ENCODE data around the gene VPS8.

Gene VPS8

DNA sequence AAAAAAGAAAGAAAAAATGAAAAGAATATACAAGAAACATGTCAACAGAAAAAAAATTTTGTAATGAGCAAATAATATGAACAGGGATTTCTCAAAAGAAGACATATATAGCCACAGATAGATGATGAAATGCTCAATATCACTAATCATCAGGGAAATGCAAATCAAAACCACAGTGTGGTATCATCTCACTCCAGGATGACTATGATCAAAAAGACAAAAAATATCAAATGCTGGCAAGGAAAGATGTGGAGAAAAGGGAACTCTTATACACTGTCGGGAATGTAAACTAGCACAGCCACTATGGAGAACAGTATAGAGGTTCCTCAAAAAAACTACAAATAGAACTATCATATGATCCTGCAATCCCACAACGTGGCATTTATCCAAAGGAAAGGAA is 246.8 kb downstream of the VPS8 start:
- no peak for DNase-seq (ENCODE audit: low read depth)

DNA sequence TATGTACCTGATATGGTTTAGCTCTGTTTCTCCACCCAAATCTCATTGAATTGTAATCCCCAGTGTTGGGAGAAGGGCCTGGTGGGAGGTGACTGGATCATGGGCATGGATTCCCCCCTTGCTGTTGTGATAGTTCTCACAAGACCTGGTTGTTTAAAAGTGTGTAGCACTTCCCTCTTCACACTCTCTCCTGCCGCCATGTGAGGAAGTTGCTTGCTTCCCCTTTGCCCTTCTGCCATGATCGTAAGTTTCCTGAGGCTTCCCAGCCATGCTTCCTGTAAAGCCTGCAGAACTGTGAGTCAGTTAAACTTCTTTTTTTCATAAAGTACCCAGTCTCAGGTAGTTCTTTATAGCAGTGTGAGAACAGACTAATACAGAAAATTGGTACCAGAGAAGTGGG is 247.8 kb downstream of the VPS8 start:
- no peak for DNase-seq (ENCODE audit: low read depth)

DNA sequence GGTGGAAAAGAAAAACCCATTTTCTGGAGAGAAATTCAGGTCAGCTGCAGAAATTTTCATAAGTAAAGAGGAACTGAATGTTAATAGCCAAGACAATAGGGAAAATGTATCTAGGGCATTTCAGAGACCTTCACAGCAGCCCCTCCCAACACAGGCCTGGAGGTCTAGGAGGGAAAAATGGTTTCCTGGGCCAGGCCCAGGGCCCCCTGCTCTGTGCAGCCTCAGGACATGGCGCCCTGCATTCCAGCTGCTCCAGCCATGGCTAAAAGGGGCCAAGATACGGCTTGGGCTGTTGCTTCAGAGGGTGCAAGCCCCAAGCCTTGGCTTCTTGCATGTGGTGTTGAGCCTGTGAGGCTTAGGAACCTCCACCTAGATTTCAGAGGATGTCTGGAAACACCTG is 248.7 kb downstream of the VPS8 start:
- DNase-seq (ENCODE audit: low read depth): no peak

GRCh38 chr3:185062191-185062590 is 250.2 kb downstream of the VPS8 start:
- DNase-seq (ENCODE audit: low read depth): no peak

GRCh38 chr3:185063431-185063830 is 251.5 kb downstream of the VPS8 start:
- no peak for DNase-seq (ENCODE audit: low read depth)

- no peak for DNase-seq (ENCODE audit: low read depth)
These were observed 253.1 kb downstream of the VPS8 start for GRCh38 chr3:185065059-185065458.

DNA sequence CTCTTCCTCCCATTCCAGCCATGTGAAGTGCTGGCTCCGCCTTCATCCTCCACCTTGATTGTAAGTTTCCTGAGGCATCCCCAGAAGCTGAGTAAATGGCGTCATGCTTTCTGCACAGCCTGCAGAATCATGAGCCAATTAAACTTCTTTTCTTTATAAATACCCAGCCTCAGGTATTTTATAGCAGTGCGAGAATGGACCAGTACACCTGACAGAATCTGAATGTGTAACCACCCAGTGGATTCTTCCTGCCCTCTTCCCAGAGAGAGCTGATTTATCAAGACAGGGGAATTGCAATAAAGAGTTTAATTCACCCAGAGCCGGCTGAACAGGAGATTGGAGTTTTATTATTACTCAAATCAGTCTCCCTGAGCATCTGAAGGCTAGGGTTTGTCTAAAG is 254.3 kb downstream of the VPS8 start:
- no peak for DNase-seq (ENCODE audit: low read depth)

GRCh38 chr3:185067173-185067572 is 255.2 kb downstream of the VPS8 start:
- no peak for DNase-seq (ENCODE audit: low read depth)

GRCh38 chr3:185069037-185070030 is 257.4 kb downstream of the VPS8 start:
- no peak for DNase-seq (ENCODE audit: low read depth)

- no peak for DNase-seq (ENCODE audit: low read depth)
These were observed 258.7 kb downstream of the VPS8 start for GRCh38 chr3:185070491-185071286.

DNA sequence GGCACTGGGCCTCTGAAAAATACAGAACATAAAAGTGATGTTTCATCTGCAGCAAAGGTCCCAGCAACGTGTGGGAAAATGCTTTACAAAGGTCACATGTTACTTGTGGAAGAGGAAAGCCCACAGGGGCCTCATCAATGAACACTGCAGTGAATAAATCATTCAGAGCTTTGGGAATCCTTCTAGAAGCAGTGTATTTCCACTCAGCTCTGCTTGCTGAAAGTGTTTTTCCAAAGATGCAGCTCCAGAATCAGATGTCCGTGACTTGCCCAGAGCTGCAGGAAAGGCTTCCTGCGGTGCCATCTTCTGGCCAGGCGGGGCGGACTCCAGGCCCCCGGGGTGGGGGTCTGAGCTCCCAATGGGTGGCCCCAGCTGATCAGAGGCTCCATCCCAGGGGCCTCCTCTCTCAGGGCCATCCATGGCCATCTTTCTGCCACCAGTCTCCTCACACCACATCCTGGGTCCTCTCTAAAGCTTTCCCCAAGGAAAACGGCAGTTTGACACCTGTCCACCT is 259.4 kb downstream of the VPS8 start:
- no peak for DNase-seq (ENCODE audit: low read depth)

DNA sequence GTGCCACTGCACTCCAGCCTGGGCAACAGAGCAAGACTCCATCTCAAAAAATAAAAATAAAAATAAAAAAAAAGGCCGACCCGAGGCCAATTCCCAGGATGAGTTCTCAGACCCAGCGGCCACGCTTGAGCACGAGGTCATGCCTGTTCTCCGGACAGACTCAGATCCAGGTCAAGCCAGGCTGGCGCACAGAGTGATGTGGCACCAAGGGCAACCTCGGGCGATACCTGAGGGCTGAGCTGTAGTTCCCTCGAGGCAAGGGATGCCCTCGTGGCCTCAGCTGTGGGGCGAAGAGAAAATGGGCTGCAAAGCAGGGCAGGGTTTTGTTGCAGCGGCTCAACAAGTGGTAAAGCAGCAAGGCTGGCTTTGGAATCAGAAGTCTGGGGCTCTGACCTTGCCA is 263.6 kb downstream of the VPS8 start:
- no peak for DNase-seq (ENCODE audit: low read depth)

DNA sequence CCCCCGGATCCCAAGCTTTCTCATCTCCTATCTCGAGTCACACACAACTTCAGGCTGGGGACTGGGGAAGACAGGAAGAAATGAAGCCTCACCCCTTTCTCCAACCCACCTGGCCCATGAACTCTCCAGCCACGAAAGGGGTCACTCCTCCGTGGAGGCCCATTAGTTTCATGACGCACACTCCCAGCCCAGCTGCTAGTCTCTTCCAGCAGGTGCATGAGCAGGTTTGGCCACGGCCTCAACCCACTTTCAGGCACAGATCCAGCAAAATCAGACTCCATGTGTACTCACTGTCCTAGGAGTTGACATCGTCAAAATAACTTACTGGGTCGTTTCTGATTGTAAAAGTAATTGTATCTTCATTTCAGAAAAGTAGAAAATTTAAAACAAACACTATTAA is 264.3 kb downstream of the VPS8 start:
- DNase-seq (ENCODE audit: low read depth): no peak

GRCh38 chr3:185079625-185080024 is 267.7 kb downstream of the VPS8 start:
- no peak for DNase-seq (ENCODE audit: low read depth)

DNA sequence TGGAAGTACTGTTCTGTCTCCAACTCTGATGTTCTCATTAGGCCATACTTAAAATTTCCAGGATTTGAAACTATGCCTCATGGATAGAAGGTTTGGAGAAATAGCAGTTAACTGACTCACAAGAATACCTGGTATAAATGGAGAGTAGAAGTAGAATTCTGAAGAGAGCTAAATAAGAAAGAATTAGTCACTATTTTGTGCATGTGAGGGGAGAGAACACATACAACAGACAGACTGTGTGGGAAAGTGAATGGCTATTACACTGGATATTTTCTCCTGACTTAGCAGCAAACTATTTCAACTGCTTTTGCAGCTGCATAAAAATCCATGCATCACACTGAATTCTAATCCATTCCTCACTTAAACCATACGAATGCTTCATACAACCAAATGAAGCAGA is 269.6 kb downstream of the VPS8 start:
- no peak for DNase-seq (ENCODE audit: low read depth)

- DNase-seq (ENCODE audit: low read depth): no peak
These were observed 270.2 kb downstream of the VPS8 start for GRCh38 chr3:185082149-185082548.

GRCh38 chr3:185082829-185083228 is 270.9 kb downstream of the VPS8 start:
- no peak for DNase-seq (ENCODE audit: low read depth)

DNA sequence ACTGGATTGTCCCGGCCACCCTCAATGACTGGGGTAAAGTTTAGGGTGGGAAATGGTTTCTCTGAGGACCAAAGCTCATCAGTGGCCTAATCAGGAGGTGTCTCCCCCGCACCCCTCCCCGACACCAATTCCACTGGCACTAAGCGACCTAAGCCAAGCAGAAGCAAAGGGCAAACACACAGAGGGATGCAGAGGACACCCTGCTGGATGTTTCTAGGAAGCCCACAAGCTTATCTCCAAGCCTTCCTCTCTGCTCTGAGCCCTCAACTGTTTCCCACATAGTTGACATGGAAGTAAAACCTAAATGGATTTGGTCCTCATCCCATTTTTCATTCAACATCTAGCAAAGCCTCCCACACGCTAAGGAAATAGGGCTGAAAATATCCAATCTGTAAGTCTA is 272.4 kb downstream of the VPS8 start:
- no peak for DNase-seq (ENCODE audit: low read depth)

GRCh38 chr3:185084901-185085300 is 272.9 kb downstream of the VPS8 start:
- DNase-seq (ENCODE audit: low read depth): no peak

GRCh38 chr3:185087419-185087818 is 275.5 kb downstream of the VPS8 start:
- no peak for DNase-seq (ENCODE audit: low read depth)

DNA sequence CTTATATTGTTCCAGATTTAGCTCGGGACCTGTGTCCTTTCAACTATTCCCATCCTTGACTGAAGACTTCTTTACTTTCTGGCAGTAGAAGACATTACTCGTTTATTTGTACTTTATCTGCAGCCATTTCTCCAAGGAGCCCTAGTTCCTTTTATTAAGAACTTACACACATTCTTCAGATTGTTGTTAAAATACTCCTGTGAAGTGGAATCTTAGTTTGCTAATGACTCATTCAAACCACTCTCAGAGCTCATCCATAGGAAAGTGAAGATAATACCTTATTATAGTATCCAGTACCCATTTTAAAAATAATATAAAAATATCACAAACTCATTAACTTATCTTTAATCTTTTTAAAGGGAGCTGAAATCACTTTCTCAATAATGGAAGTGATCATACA is 277.4 kb downstream of the VPS8 start:
- no peak for DNase-seq (ENCODE audit: low read depth)

- DNase-seq (ENCODE audit: low read depth): no peak
These were observed 277.8 kb downstream of the VPS8 start for GRCh38 chr3:185089751-185090150.

GRCh38 chr3:185090811-185091210 is 278.8 kb downstream of the VPS8 start:
- no peak for DNase-seq (ENCODE audit: low read depth)

Measured in activated T-cell treated with anti-CD3 and anti-CD28 coated beads for 48 hours (primary cell).